ENCODE measurements around the gene PARVA. TPM values are rescaled to one million over a fixed set of nuclear protein-coding genes. Genes with fewer than 3 reads are reported as not detected.

PARVA gene
- total and polyA plus RNA-seq, 2 of the 4 experiments (the other 2 are of a cell fraction), result 65.2 to 80.2 TPM

DNA sequence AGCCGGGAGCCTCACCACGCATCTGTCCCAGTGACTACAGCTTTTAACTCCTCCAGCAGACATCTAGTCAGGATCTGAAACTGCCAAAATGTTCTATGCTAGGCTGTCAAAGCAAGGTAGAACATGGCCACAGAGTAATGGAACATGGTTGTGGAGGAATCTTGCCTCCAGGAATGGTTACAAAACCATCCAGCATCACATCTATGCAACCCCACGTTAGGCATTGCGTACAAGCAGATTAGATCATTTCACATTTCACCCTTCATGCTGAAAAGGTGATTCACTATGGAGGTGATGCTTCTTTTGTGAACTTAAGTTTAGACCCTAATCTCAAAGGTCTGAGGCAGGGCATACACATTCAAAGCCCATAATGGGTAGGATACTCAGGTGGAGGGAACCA, 103.0 kb downstream of the PARVA start:
- no peak for TF ChIP-seq RCOR1 (IDR thresholded peaks at IDR 0.05; ENCODE audit: insufficient replicate concordance, low read length)
- TF ChIP-seq, protein P1, sequence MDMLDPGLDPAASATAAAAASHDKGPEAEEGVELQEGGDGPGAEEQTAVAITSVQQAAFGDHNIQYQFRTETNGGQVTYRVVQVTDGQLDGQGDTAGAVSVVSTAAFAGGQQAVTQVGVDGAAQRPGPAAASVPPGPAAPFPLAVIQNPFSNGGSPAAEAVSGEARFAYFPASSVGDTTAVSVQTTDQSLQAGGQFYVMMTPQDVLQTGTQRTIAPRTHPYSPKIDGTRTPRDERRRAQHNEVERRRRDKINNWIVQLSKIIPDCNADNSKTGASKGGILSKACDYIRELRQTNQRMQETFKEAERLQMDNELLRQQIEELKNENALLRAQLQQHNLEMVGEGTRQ (IDR thresholded peaks at IDR 0.05; ENCODE audit: low read depth, low read length), result no peak
- no peak for TF ChIP-seq MAFK (IDR thresholded peaks at IDR 0.05; ENCODE audit: low read depth, low read length)
- TF ChIP-seq CEBPB (IDR thresholded peaks at IDR 0.05; ENCODE audit: low read depth, low read length), result no peak
- TF ChIP-seq RFX5 (IDR thresholded peaks at IDR 0.05; ENCODE audit: low read depth, low read length), result no peak
- no peak overlapping the region for H3K14ac ChIP-seq (replicated peaks; ENCODE audit: low read depth, low read length)
- no peak overlapping the region for H3K27ac ChIP-seq (ENCODE audit: insufficient read depth, low read length)
- H2AK9ac ChIP-seq (replicated peaks; ENCODE audit: low read depth, low read length, poor library complexity), result no peak overlapping the region
- no peak overlapping the region for H3K4me2 ChIP-seq (ENCODE audit: low read depth, low read length)
- H3K4ac ChIP-seq (ENCODE audit: low read depth, low read length), result no peak overlapping the region
- H4K20me1 ChIP-seq (ENCODE audit: insufficient read depth, low read length), result no peaks in the 10 kb centered on the region
- no peak overlapping the region for H4K8ac ChIP-seq (ENCODE audit: low read depth in 2 of 2, low read length in 2 of 2)
- no peak overlapping the region for H2BK5ac ChIP-seq (ENCODE audit: low read depth, low read length, poor library complexity, severe bottlenecking)
- no peak overlapping the region for H2AFZ ChIP-seq (replicated peaks; ENCODE audit: low read length, poor library complexity)
- no peak overlapping the region for H3K4me3 ChIP-seq (ENCODE audit: insufficient read depth, low read depth, low read length)
- ATAC-seq (ENCODE audit: low read depth) (no peak), DNase-seq (no peak)
- H3K18ac ChIP-seq (ENCODE audit: low read depth, low read length), result no peak overlapping the region
- H3K9me3 ChIP-seq (ENCODE audit: control insufficient read depth, insufficient read depth, low read length), result no peaks in the 10 kb centered on the region
- no peaks in the 10 kb centered on the region for H3K27me3 ChIP-seq (ENCODE audit: control insufficient read depth, insufficient read depth, low read length)
- WGBS, 2 experiments (ENCODE audit: extremely low coverage in 2 of 2, insufficient read length in 1 of 2), result no CpG with 5 or more reads among the region's 4 CpGs
- in situ Hi-C loops (cut with MboI; ENCODE audit: low sequenced_read_pairs) (no loop called here), intact Hi-C loops (cut with micrococcal nuclease) (no loop called here), dilution Hi-C loops (cut with HindIII; ENCODE audit: low sequenced_read_pairs, unreplicated experiment) (no loop called here)
- H2BK20ac ChIP-seq (ENCODE audit: low read depth, low read length), result no peak overlapping the region
- POLR2A ChIA-PET (ENCODE audit: unreplicated experiment), result interaction anchor here (0.6 kb wide), 2 partner anchors 155 to 781 kb away, joined by 3 to 5 read pairs; no protein-coding TSS in a partner anchor
- H2AK5ac ChIP-seq (ENCODE audit: low read depth, low read length), result no peak overlapping the region
- H3K36me3 ChIP-seq (ENCODE audit: control insufficient read depth, insufficient read depth, low read length), result peaks cover 61% of the 10 kb centered on the region
- no peak overlapping the region for H2BK120ac ChIP-seq (ENCODE audit: low read depth, low read length)
- peaks cover 31 to 76% of the 10 kb centered on the region in 2 experiments for H3K79me1 ChIP-seq (ENCODE audit: low read depth in 1 of 2, low read length in 2 of 2)
- H3K4me1 ChIP-seq (ENCODE audit: control insufficient read depth, insufficient read depth, low read length), result peaks cover 7% of the 10 kb centered on the region
- no peak overlapping the region for H2BK15ac ChIP-seq (ENCODE audit: low read depth, low read length)
- no peak overlapping the region for H4K5ac ChIP-seq (ENCODE audit: low read depth, low read length)
- H3K23ac ChIP-seq (ENCODE audit: low read depth, low read length), result peak overlapping the region; percentile 32; the same call in 1 of the 2 replicates
- H3K9ac ChIP-seq (ENCODE audit: low read depth, low read length), result no peak overlapping the region
- H4K91ac ChIP-seq (ENCODE audit: insufficient read depth, low read depth, low read length), result no peak overlapping the region
- no peak overlapping the region for H3K56ac ChIP-seq (ENCODE audit: extremely low read depth, insufficient read depth, low read length)
- CTCF ChIA-PET, result no interaction called here
- BruUV-seq (replicated peaks), result no TSS peak
- peaks cover 34% of the 10 kb centered on the region for H3K9me1 ChIP-seq (ENCODE audit: insufficient read depth, low read length)
